CD4-positive, alpha-beta T cell treated with Interleukin-6 for 4 hours (primary cell): ENCODE data around the gene IGFBPL1.
"Not testable (repeated sequence)": the region's sequence is repeated elsewhere in the genome, so short reads cannot be mapped to it uniquely, and the experiment has no call there.

Experiments used
- DNase-seq: peaks from one replicate; pipeline ENCODE4 v3.0.0-alpha.2; 2020; ENCODE audit warnings: mixed read lengths

The IGFBPL1 gene

GRCh38 chr9:38423973-38424843 lies at the start of gene IGFBPL1:
IGFBPL1 (minus strand) TSS chr9:38424454; CDS start chr9:38424424, 30 bp downstream.
- no peak for DNase-seq

- DNase-seq: not testable (repeated sequence)
Observed at GRCh38 chr9:38472583-38473249, 48.5 kb upstream of the IGFBPL1 start.

DNA sequence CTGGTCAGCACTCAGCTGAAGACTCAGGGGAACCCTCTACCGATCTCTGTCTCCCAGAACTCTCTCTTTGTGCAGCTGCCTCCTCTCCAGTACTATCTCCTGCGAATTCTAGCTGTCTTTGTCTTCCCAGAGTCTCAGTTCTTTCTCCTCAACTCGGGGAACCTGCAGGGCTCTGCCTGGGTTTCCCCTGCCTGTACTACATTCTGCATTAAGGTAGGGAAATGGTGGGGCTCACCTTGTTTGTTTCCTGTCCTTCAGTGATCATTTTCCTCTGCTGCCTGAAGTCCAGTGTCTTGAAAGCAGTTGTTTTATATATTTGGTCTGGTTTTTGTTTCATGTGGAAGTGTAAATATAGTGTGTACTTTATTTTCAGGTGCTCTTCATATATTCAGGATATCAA lies 43.1 kb upstream of the IGFBPL1 start:
- DNase-seq: no peak

DNA sequence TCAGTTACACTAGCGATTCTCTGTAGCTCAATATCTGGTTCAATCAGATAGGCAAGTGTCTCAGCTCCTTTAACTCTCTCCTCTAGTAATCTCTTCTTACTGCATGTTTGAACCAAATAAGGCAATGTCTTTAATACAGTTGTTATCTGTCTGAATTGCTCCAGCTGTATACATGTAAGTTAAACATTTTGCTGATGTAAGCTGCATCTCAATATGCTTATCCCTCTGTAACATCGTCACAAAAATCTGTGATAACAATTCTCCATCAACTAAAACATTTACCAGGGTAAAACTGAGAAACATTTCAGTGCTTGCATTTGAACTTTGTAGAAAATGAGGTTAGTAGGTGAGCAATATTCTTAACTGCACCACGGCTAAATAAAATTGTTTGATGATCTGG lies 29.6 kb upstream of the IGFBPL1 start:
- no peak for DNase-seq

GRCh38 chr9:38451162-38451561 lies 26.9 kb upstream of the IGFBPL1 start:
- DNase-seq: no peak

GRCh38 chr9:38447703-38448102 lies 23.4 kb upstream of the IGFBPL1 start:
- DNase-seq: no peak

DNA sequence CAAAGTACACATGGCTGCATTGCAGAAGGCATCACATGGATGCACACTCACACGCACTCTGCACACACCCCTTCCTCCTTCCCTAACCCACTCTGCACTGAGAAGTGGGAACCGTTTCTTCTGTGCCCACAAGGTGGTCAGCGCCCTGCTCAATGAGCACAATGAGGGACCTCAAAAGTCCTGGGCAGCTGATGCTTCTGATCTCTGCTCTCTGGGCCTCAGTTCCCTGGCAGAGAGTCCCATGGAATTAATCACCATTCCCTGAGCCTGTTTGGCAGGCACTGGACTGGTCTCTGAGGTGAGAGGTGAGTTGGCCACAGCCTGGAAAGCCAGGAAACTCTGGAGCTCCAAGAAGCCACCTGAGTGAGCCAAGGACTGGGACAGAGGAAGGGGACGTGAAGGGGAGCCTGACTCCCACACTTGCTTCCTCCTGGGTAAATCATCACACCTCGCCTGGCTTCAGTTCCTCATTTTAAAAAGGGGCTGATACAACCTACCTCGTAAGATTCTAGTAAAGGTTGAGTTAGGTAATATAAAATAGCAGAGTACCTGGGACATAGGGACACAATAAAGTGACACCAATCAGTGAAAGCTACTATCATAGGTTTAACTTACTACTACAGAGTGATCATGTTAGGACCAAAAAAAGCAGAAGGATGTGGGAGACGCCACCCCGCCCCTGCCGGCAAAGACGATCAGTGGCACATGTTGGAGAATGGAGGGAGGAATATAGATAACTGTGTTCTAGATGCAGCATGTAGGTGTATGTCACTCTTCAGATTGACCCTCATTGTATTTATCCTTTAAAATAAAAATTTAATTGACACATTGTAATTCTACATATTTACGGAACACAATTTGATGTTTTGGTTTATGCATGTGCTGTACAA lies 21.1 kb upstream of the IGFBPL1 start:
- DNase-seq: no peak

- DNase-seq: no peak
Observed at GRCh38 chr9:38443597-38443996, 19.3 kb upstream of the IGFBPL1 start.

- DNase-seq: no peak
Observed at GRCh38 chr9:38443181-38443580, 18.9 kb upstream of the IGFBPL1 start.

DNA sequence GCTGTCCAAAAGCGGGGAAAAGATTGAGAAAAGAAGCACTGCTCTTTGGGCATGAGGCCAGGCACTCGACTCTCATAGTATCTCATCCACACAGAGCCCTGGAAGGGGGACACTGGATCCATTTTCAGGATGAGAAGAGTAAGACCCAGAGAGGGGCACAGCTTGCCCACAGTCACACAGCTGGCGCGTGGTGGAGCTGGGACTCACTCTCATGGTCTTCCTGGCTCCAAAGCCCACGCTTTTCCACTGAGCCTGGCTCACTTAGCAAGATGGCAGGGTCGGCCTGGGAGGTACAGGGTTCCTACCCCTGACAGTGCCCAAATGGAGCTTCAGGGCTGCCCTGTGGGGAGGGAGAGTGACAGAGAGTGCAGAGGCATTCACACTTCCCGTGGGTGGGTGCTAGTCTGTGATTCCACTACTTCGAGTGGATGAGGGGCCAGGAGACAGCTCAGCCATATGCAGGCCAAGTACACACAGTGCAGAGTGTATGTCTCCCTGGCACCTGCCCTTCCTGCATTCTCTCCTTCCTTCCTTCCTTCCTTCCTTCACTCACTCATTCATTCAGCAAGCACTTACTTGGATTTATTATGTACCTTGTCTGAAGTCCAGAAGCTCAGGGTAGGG lies 18.3 kb upstream of the IGFBPL1 start:
- no peak for DNase-seq

- no peak for DNase-seq
Observed at GRCh38 chr9:38441347-38442085, 17.3 kb upstream of the IGFBPL1 start.

- DNase-seq: no peak
Observed at GRCh38 chr9:38440516-38440915, 16.3 kb upstream of the IGFBPL1 start.

DNA sequence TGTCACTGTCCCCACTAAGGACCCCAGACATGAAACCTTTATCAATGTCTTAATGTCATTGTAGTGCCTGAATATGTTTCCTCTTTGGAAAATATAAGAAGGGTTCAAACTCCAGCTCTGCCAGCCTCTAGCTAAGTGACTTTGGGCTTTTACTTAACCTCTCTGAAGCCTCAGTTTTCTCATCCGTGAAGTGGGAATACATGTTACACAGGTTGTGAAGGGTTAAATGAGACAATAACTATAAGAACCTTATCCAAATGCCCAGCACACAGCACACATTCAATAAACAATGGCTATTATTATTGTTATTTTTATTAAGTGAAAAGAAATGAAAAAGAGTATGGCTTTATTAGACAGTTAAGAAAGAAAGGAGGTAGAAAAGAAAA lies 15.7 kb upstream of the IGFBPL1 start:
- no peak for DNase-seq

GRCh38 chr9:38439291-38439915 lies 15.1 kb upstream of the IGFBPL1 start:
- DNase-seq: no peak

GRCh38 chr9:38437193-38437823 lies 13.1 kb upstream of the IGFBPL1 start:
- DNase-seq: no peak

- no peak for DNase-seq
Observed at GRCh38 chr9:38436708-38437107, 12.5 kb upstream of the IGFBPL1 start.

- DNase-seq: no peak
Observed at GRCh38 chr9:38435521-38435920, 11.3 kb upstream of the IGFBPL1 start.

DNA sequence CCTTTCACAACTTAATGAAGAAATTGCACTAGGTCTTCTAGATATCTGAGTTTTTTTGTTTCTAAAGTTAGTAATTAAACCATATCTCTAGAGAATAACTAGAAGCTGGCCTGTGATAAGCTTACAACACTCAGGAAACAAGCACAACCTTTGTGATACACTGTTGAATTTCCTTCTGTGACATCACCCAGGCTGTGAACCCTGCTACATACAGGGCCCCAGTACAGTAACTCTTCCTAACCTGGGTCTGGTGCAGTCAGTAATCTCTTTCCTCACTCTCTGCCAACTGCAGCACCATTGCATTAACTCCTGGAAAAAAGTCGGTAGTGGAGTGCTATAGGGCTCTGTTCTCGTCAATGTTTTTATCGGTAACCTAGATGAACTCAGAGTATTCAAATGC lies 10.6 kb upstream of the IGFBPL1 start:
- no peak for DNase-seq

DNA sequence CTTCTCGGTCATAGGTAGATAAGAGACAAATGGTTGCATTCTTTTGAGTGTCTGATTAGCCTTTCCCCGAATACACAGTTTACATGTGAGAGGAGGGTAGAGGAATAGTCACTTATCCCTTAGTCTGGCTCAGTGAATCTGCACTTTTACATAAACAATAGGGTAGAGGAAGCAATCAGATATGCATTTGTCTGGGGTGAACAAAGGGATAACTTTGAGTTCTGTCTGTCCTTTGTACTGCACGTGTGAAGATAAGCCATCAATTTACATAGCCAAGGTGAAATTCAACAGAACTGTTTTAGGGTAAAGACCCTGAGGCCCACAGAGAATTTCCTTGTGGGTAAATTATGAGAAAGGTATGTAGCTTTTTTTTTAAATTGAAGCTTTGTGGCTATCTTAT lies 10.1 kb upstream of the IGFBPL1 start:
- DNase-seq: no peak

GRCh38 chr9:38432922-38433510 lies 8.8 kb upstream of the IGFBPL1 start:
- DNase-seq: no peak

DNA sequence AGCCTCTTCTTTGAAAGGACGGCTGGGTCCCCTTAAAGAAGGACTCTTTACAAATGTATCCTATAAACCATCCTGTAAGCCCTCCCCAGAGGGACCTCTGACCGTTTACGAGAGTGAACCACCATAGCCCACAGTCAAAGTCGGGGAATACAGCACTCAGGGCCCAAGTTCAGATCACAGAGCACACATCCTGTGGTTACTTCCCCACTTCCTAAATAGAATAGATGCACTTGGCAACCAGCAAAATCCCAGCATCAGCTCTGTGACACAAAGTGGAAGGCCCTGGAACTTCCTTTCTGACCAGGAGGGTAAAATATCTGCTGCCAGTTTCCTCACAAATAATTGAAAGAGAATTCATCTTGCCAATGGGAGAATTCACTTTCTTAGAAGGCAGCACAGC lies 6.9 kb upstream of the IGFBPL1 start:
- DNase-seq: no peak
